Upper lobe of left lung (tissue), 6 donors: Measurements from ENCODE around the gene CERK. TPM values are rescaled to one million over a fixed set of nuclear protein-coding genes. Genes with fewer than 3 reads are reported as not detected.
A peak's percentile ranks its signal among the peaks of the same experiment; 100 is the strongest.

Source experiments
- ATAC-seq, 2 donors: fragments of 200-7000 bp; cut with Tn5 transposase; one replicate each; pipeline ENCODE4 v1.9.1; 2022; ENCODE audit warnings: mild to moderate bottlenecking in 2 of 2, moderate library complexity in 2 of 2; ENCODE audit not compliant: low FRiP score in 2 of 2
- DNase-seq, 2 donors: peaks; one replicate each; pipeline ENCODE4 v3.0.0-alpha.2; 2019 to 2020
- H3K27ac ChIP-seq, 4 donors: fragments of 200-600 bp; sonication (generic); one replicate each; pipeline ENCODE4 v1.5.1; 2016 to 2019
- H3K27me3 ChIP-seq, 4 donors: fragments of 200-600 bp; sonication (generic); one replicate each; pipeline ENCODE4 v1.5.1; 2017 to 2019
- H3K36me3 ChIP-seq, 4 donors: fragments of 200-600 bp; sonication (generic); one replicate each; pipeline ENCODE4 v1.5.1; 2016 to 2019
- H3K4me1 ChIP-seq, 4 donors: fragments of 200-600 bp; sonication (generic); one replicate each; pipeline ENCODE4 v1.5.1; 2018 to 2019
- H3K4me3 ChIP-seq, 4 donors: fragments of 200-600 bp; sonication (generic); one replicate each; pipeline ENCODE4 v1.5.1; 2017 to 2019; ENCODE audit warnings: mild to moderate bottlenecking in 2 of 4, moderate library complexity in 1 of 4
- H3K9me3 ChIP-seq, 4 donors: fragments of 200-600 bp; sonication (generic); one replicate each; pipeline ENCODE4 v1.5.1; 2018 to 2019
- EP300 ChIP-seq, 4 donors: sonication (generic); formaldehyde crosslinking; IDR thresholded peaks; one replicate each; pipeline ENCODE4 v1.5.1; 2017; ENCODE audit warnings: antibody characterized with exemption in 4 of 4, control low read depth in 2 of 4
- POLR2A ChIP-seq, 4 donors: fragments of 450-650 bp; IDR thresholded peaks; one replicate each; pipeline ENCODE4 v1.5.1; 2016 to 2017; ENCODE audit warnings: antibody characterized with exemption in 4 of 4, mild to moderate bottlenecking in 2 of 4
- POLR2AphosphoS5 ChIP-seq, 2 donors: sonication (generic); formaldehyde crosslinking; IDR thresholded peaks; one replicate each; pipeline ENCODE4 v1.5.1; 2017; ENCODE audit warnings: antibody characterized with exemption in 2 of 2
- WGBS, 2 donors: methylation state at CpG; one replicate each; pipeline ENCODE4 v1.1.5; 2017 to 2018; 5-methylcytosine and 5-hydroxymethylcytosine counted together
- total RNA-seq, 6 donors: library from RNA; depleted of rRNA in 4 of 6; stranded (reverse); fragments of >200 nt in 4 of 6; gene quantifications; one replicate each; pipeline versions ENCODE4 v1.1.0 to v1.2.1, GENCODE V29; 2016 to 2021
- TF ChIP-seq, protein P1 (sequence below), 6 experiments: fragments of 450-650 bp in 4 of 6; fragments of 200-600 bp in 2 of 6; sonication (generic) in 2 of 6; IDR thresholded peaks; one replicate each; pipeline ENCODE4 v1.5.1; 2016 to 2019; ENCODE audit warnings: antibody characterized with exemption in 6 of 6
- donor health status: DM: no; HTN: no; CAD: no; lungs with moderate emphysema.
- donor health status: DM: no; HTN: yes; CAD: no; lungs with severe emphysema.

CERK gene
- total RNA-seq, 6 donors from 2014 or later, result 26.9 to 55.5 (median 32.7) TPM

DNA sequence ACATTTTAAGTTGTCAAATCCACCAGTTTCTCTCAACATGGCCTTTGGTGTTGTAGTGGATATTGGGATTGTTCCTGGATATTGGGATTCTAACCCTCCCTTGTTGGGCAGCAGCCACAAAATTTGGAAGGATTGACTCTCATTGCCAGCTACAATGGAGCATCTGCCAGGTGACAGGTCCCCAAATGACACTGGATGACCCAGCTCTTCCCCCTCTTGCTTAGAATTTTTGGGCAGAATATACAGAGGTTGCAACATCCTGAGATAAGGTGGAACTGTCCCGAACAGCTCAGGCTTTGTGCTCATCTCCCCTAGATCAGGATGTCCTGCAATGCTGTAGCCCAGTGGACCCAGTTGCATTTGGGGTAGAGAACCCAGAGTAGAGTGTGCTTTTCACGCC, 19.1 kb upstream of the CERK start:
- ATAC-seq (no peak), DNase-seq (no peak)
- Histone ChIP-seq H3K4me1 (peaks cover 43 to 56% (median 47%) of the 10 kb centered on the region in 4 donors), H3K27ac (no peak overlapping the region), H3K36me3 (no peaks in the 10 kb centered on the region), H3K9me3 (peaks cover 0 to 6% (median 2%) of the 10 kb centered on the region in 4 donors), H3K4me3 (no peak overlapping the region), H3K27me3 (no peaks in the 10 kb centered on the region)
- TF ChIP-seq POLR2A (IDR thresholded peaks at IDR 0.05) (no peak), EP300 (IDR thresholded peaks at IDR 0.05) (no peak), POLR2AphosphoS5 (IDR thresholded peaks at IDR 0.05) (no peak)
- TF ChIP-seq, protein P1, sequence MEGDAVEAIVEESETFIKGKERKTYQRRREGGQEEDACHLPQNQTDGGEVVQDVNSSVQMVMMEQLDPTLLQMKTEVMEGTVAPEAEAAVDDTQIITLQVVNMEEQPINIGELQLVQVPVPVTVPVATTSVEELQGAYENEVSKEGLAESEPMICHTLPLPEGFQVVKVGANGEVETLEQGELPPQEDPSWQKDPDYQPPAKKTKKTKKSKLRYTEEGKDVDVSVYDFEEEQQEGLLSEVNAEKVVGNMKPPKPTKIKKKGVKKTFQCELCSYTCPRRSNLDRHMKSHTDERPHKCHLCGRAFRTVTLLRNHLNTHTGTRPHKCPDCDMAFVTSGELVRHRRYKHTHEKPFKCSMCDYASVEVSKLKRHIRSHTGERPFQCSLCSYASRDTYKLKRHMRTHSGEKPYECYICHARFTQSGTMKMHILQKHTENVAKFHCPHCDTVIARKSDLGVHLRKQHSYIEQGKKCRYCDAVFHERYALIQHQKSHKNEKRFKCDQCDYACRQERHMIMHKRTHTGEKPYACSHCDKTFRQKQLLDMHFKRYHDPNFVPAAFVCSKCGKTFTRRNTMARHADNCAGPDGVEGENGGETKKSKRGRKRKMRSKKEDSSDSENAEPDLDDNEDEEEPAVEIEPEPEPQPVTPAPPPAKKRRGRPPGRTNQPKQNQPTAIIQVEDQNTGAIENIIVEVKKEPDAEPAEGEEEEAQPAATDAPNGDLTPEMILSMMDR (IDR thresholded peaks at IDR 0.05), result no peak
- WGBS, 2 donors, result 87 to 94% methylated on average over 2 of the region's 2 CpGs

GRCh38 chr22:46756097-46756496, 18.0 kb upstream of the CERK start:
- DNase-seq, result no peak
- H3K27me3 ChIP-seq, result no peaks in the 10 kb centered on the region
- H3K9me3 ChIP-seq, result peaks cover 0 to 6% (median 2%) of the 10 kb centered on the region in 4 donors
- no peak overlapping the region for H3K4me3 ChIP-seq
- H3K27ac ChIP-seq, result peak overlapping the region in 1 of 4 donors; percentile 49
- peaks cover 43 to 54% (median 44%) of the 10 kb centered on the region in 4 donors for H3K4me1 ChIP-seq
- TF ChIP-seq POLR2A (IDR thresholded peaks at IDR 0.05), result no peak
- no peaks in the 10 kb centered on the region for H3K36me3 ChIP-seq
- no peak for ATAC-seq
- WGBS, 2 donors, result 100% methylated on average over 1 of the region's 1 CpG; no CpG with 5 or more reads in 1 of the 2 donors

GRCh38 chr22:46755525-46755924, 17.5 kb upstream of the CERK start:
- ATAC-seq, result no peak
- peak overlapping the region in 2 of 4 donors; percentile 21 to 95 for H3K27ac ChIP-seq
- no peaks in the 10 kb centered on the region for H3K36me3 ChIP-seq
- TF ChIP-seq POLR2AphosphoS5 (IDR thresholded peaks at IDR 0.05) (no peak), POLR2A (IDR thresholded peaks at IDR 0.05) (no peak), EP300 (IDR thresholded peaks at IDR 0.05) (no peak)
- TF ChIP-seq, protein P1 (IDR thresholded peaks at IDR 0.05), result no peak
- no peaks in the 10 kb centered on the region for H3K27me3 ChIP-seq
- 94 to 95% methylated on average over 2 of the region's 2 CpGs for WGBS, 2 donors
- H3K4me3 ChIP-seq, result no peak overlapping the region
- peaks cover 44 to 58% (median 49%) of the 10 kb centered on the region in 4 donors for H3K4me1 ChIP-seq
- no peak for DNase-seq
- peaks cover 0 to 6% (median 2%) of the 10 kb centered on the region in 4 donors for H3K9me3 ChIP-seq

DNA sequence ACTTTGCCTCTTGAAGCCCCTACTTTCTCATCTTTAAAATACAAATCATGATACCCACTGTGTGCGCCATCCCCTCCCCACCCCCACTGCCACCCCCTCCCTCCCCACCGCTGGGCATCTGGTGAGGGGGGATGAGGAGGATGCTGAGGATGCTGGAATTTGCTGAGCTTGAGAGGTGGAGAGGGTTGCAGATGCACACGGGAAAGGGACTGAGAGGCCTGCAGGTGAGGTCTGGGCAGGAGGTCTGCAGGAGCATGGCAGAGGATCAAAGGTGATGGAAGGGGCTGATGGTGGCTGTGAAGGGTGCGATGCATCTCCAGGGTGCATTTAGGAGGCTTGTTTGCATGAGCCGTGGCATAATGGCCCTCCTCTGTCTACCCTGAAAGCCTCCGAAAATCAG, 16.8 kb upstream of the CERK start:
- Histone ChIP-seq H3K27me3 (no peaks in the 10 kb centered on the region), H3K4me3 (peak overlapping the region in 1 of 4 donors; percentile 5), H3K9me3 (peaks cover 0 to 6% (median 2%) of the 10 kb centered on the region in 4 donors), H3K27ac (peak overlapping the region; percentile 91 to 96 (median 94)), H3K36me3 (no peaks in the 10 kb centered on the region), H3K4me1 (peaks cover 51 to 65% (median 56%) of the 10 kb centered on the region in 4 donors)
- DNase-seq (no peak), ATAC-seq (no peak)
- TF ChIP-seq EP300 (IDR thresholded peaks at IDR 0.05), result no peak
- no peak for TF ChIP-seq POLR2AphosphoS5 (IDR thresholded peaks at IDR 0.05)
- TF ChIP-seq, protein P1 (IDR thresholded peaks at IDR 0.05), result no peak
- TF ChIP-seq POLR2A (IDR thresholded peaks at IDR 0.05), result no peak
- 77 to 95% methylated on average over 5 to 6 of the region's 6 CpGs for WGBS, 2 donors

- peaks cover 57 to 69% (median 61%) of the 10 kb centered on the region in 4 donors for H3K4me1 ChIP-seq
- peak overlapping the region in 1 of 4 donors; percentile 5 for H3K4me3 ChIP-seq
- no peaks in the 10 kb centered on the region for H3K36me3 ChIP-seq
- 15 to 18% methylated on average over 7 to 10 of the region's 14 CpGs for WGBS, 2 donors
- DNase-seq (peak; percentile 61 to 95), ATAC-seq (peak; percentile 89 to 95)
- H3K9me3 ChIP-seq, result peaks cover 0 to 6% (median 2%) of the 10 kb centered on the region in 4 donors
- H3K27me3 ChIP-seq, result no peaks in the 10 kb centered on the region
- TF ChIP-seq EP300 (IDR thresholded peaks at IDR 0.05) (peak in 2 of 4 donors; percentile 68 to 95), POLR2AphosphoS5 (IDR thresholded peaks at IDR 0.05) (peak; percentile 94 to 98), POLR2A (IDR thresholded peaks at IDR 0.05) (peak in 3 of 4 donors; percentile 15 to 65 (median 31))
- TF ChIP-seq, protein P1 (IDR thresholded peaks at IDR 0.05), result no peak
- H3K27ac ChIP-seq, result peak overlapping the region; percentile 91 to 96 (median 94)
Measured at GRCh38 chr22:46754110-46754799, 16.2 kb upstream of the CERK start.
